GM18909 (cell line): ENCODE results near the gene FARS2.

Experiments
- ATAC-seq: cut with Tn5 transposase; IDR thresholded peaks from one replicate; pipeline ENCODE4 v1.9.1; 2021; ENCODE audit warnings: mild to moderate bottlenecking; ENCODE audit not compliant: unreplicated experiment, poor library complexity

The FARS2 gene

DNA sequence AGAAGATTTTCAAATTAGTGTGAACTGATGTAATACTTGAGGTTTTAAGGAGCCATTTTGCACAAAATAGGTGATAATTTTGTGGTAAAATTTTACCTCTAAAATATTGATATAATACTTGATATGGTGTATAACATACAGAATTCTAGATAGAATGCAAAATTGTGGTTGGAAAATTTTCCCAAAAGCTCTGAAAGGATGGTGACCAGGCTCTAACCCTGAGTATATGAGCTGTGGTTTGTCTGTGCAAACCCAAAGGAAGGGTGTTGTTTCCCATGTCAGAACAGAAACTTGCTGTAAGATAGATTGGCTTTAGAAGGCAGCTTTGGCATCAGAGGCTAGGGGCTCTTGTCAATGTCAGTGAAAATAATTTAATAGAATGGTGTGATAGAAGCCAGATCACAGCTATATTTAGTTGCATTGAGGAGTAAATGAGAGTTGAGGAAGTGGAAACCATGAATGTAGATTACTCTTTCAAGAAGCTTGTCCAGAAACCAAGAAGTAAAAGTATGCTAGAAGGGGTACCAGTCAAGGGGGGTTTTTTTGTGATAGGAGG is 257.7 kb downstream of the FARS2 start:
- ATAC-seq = no peak

DNA sequence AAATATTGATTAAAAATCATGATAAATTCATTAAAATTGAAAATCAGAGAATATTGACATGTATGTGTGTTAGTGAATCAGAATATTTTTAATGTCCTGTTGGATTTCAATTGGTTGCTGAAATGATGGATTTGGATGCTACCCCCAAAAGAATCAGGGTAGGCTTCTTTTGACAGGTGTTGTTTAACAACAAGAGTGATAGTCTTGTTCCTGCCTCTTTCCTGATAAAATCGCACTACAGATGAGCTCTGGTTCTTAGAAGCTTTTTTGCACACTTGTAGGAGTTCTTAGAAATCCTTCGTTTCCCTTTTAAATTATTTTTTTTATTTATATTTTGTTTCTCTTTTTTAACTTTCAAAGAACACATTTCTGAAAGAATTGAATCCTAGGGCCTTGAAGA is 259.5 kb downstream of the FARS2 start:
- no peak for ATAC-seq

DNA sequence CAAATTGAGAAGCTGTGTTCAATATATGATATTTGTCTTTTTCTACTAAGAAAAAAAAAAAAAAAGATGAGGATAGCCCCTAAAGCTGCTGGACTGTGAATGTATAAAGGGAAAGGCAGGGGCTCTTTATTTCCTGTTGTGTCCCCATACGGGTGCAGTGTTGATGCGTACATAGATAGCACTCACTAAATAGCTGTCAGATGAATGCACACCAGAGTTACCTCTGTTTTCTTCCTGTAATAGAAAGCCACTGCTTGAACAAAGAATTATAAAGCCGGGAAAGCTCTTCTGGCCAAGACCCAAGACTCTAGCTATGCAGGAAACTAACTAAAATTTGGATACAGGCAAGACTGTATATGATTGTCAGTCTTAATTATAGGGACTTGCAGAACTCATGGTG is 260.0 kb downstream of the FARS2 start:
- ATAC-seq = no peak

DNA sequence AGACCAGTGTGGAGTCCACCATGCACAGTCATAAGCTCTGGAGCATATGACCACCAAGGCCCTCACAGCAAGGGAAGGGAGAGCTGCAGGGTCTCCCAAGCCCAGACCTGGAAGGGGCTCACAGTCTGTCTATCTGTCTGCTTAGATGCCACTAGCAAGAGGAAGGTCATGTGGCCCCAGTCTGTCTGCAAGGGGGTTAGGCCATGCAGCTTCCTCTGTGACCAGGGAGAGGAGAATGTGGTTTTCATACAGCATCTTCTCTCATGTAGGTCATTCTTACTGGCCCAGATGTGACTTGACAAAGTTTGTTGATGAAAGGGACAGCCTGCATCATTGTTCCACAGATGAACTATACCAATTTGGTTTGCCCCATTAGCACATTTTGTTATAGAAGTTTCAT is 260.8 kb downstream of the FARS2 start:
- ATAC-seq = no peak

DNA sequence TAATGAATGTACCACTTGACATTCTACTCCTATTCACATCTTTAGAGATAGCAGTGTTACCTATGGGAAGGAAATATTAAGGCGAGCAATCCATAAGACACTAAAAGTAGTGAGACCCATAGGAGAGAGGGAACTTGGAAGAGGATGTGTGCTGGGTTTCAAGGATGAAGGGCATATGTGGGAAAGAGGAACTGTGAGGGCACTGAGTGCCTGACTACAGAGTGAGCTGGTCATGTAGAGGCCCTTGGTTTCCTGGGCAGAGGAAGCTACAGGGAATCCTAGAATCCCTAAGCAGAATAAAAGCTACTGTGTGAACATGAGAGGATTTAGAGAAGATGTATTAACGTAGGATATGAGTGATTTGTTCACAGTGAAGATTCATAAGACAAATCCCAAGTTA is 262.8 kb downstream of the FARS2 start:
- no peak for ATAC-seq

DNA sequence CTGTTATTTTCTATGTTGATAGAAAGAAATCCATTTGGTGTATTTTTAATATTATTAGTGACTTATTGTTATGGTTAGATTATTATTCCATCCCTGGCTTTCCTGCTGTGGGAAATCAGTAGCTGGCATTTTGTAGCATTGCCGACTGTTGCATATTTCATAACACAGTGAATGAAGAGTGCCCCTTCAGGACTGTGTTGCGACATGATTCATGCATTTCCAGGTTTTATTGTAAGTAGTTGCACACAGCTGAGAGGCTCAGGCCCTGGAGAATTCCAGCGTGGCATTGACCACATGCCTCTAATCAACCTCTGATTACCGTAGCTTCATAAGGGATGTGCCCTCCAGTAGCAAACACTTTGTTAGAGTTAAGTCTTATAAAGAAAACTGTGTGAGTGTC is 263.9 kb downstream of the FARS2 start:
- no peak for ATAC-seq

DNA sequence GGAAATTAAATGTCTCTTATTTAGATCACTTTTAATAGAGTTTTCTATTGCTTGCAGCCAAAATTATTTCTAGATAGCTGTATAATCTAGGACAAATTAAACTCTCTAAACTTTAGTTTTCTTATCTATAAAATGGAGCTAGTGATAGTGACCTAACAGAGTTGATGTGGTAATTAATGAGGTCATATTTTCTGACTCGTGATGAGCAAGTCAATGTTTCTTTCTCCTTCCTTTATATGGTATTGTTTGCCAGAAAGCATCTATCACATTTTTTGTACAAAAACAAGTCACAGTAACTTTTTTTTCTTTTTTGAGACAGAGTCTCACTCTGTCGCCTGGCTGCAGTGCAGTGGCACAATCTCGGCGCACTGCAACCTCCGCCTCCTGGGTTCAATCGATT is 267.7 kb downstream of the FARS2 start:
- no peak for ATAC-seq

DNA sequence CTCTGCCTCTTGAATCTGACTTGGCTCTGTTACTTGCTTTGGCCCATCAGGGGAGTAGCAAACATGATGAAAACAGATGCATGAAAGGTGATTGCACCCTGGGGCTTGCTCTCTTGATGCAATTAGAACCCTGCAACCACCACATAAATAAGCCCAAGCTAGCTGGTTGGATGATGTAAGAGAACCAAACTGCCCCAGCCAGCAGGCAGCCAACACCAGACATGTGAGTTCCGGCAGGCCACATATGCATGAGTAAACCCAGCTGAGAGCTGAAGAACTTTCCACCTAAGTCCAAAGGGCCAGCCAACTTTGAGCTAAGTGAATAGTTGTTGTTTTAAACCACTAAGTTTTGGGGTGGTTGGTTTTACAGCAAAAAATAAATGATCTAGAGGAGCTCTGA is 268.4 kb downstream of the FARS2 start:
- no peak for ATAC-seq

DNA sequence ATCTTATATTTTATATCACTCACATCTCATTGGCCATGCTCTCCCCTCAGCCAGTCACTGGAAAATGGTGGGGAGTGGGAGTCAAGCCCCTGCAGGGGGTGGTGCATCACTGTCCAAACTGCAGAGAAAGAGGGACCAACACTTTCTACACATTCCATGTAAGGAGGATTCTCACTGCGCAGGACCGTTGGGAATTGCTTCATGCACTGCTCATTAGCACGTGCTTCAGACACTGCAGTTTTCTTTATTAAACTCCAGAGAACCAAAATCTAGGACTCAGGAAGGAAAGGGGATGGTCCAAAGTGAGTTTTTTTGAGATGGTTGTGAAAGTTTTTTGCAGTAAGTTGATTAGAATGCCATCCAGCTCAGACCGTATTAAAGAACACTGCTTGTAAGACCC is 269.8 kb downstream of the FARS2 start:
- ATAC-seq = no peak

DNA sequence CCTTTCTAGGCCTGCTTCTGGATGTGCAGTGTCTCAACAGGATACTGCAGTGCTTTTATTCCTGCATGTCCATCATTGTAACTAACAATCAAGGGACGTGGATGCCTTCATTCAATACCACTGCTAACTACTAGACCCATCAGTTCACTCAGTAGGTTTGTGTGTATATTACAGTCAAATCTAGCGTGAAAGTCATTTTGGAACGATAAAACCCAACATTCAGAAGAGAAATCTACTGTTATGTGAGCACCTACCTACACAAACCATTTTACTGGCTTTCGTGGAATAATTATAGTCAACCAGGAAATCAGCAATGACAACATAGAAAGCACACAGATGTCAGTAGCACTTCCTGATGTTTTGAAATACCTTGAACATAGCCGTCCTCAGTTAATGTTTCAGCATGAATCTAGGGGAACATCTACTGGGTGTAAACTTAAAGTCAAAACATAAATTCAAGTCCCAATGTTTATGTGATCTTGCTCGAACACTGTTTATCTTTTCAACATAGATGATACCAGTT is 270.6 kb downstream of the FARS2 start:
- no peak for ATAC-seq

DNA sequence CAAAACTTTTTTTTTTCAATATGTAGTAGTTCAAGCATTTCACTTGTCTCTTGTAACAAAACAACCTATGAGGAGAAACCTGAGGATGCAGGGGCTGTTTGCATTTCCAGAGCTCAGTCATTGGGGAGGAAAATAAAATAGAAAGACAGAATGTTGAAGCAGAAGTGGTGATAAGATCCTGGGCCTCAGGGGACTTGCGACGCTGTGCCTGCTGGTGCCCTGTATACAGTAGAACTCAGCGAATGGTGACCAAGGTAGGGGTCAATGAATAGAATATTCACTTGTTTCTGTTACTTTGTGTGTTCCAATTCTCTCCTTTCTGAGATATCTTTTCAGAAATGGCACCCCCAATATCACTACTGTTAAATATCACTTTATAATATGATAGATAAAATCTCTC is 271.6 kb downstream of the FARS2 start:
- ATAC-seq = no peak

DNA sequence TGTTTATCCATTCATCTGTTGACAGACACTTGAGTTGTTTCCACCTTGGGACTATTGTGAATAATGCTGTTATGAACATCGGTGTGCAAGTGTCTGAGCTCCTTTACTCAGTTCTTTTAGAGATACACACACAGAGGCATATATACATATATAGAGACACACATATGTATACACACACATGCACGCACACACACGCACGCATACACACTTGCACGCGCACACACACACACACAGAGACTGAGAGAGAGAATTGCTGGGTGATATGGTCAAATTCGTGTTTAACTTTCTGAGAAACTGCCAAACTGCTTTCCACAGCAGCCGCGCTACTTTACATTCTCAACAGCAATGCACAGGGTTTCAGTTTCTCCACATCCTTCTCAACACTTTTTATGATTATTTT is 273.3 kb downstream of the FARS2 start:
- no peak for ATAC-seq

DNA sequence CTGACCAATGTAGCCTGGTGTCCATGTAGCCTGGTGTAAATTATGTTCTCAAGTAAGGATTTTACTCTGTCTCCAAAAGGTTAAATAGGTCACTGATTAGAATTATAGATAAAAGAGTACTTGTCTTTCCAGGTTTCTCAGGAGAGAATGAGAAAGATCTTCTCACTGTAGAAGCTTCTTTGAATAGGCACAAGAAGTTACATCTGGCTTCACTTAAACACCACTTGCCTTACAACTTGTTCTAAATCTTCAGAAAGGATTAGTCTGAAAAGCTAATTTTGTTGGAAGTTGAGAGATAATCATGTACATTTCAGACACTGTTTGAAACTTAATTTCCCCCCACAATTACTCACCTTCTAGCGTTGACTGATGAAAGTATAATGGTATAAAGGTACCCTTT is 275.3 kb downstream of the FARS2 start:
- no peak for ATAC-seq

DNA sequence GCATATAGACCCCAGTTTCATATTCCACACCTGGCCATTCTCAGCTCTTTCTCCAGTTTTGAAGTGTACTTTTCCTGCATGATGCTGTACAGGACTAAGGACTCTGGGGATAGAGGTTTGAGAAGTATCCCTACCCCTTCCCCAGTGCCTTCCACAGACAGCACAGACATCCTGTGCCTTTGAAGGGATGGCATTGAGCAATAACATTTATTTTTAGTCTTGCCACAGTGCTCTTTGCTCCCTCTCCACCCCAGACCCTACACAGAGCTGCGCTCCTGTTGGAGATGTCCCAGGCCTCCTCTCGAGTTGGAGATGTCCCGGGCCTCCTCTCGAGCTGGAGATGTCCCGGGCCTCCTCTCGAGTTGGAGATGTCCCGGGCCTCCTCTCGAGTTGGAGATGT is 275.8 kb downstream of the FARS2 start:
- no peak for ATAC-seq

DNA sequence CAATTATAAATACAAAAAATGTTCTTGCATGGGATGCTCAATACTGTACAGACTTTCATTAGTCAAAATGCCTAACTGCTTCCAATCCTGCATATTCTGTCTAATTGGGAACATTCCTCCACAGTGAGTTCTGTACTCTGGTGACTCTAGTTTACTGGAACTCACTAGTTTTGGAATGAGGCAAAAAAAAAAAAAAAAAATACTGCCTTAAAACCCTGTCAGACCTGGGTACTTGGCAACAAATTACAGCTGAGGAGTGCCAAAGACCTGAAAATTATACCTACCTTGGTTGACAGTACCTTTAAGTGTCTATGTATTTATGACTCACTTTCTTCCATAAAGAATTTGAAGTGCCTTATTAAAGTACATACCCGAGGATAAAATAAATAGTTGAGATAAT is 276.7 kb downstream of the FARS2 start:
- ATAC-seq = no peak

DNA sequence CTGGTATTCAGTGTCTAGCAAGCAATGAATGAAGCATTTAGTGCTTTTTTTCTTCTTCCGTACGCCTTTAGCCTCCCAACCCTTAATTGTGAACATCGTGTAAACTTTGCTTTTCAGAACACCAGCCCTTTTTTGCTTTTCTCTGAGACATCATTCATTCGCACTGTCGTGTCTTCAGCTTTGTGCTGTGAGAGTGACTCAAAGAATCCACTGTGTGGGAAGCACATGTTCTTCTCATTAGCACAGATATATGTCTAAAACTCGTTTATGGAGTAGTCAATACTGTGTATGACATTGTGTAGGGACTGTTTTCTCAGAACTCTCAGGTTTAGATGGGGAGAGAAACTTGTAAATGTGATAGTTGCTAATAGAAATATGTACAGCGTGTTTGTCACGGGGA is 279.1 kb downstream of the FARS2 start:
- no peak for ATAC-seq

DNA sequence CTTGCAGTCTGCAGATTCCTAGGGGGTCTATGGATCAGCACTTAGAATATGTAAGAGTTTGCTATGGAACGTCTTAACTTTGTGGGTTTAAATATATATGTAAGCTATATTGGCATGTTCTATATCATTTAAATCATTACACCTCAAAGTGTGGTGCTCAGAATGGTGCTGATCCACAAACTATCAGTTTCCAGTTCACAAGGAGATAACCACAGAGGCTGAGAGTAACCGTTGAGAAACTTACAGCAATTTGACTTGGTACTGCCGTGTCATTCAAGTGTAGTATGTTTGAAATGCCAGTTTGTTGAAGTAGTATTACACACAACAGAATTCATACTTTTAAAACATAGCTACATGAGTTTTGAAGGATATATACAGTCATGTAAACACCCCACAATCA is 279.7 kb downstream of the FARS2 start:
- no peak for ATAC-seq

DNA sequence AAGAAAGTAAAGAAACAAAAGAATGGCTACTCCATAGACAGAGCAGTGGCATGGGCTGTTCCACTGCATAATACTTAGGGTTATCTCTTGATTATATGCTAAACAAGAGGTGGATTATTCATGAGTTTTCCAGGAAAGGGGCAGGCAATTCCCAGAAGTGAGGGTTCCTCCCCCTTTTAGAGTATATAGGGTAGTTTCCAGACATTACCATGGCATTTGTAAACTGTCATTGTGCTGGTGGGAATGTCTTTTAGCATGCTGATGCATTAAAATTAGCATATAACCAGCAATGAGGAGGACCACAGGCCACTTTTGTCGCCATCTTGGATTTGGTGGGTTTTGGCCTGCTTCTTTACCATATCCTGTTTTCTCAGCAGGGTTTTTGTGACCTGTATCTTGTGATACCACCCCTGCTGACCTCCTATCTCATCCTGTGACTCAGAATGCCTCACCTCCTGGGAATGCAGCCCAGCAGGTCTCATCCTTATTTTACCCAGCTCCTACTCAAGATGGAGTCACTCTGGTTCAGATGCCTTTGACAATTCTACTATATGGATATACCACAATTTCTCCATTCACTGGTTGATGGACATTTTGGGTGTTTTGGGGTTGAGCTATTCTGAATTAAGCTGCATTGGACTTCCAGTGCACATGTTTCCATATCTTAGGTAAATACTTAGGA is 280.6 kb downstream of the FARS2 start:
- ATAC-seq = no peak

DNA sequence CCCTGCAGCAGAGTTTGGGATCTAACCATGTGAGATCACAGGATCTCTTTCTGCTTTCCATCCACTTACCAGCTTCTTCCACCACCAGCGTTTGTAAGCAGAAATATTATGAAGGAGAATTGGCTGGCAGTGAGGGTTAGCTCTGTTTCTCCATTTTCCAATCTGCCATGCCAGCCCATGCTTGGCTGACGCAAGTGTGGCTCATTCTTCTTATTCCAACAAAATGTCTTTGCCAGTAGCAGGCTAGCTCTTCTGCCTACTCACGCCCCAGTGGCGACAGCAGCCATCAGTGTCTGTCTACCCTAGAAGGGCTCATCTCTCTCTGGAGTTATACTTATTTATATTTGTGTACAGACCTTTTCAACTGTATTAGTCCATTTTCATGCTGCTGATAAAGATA is 286.2 kb downstream of the FARS2 start:
- no peak for ATAC-seq

DNA sequence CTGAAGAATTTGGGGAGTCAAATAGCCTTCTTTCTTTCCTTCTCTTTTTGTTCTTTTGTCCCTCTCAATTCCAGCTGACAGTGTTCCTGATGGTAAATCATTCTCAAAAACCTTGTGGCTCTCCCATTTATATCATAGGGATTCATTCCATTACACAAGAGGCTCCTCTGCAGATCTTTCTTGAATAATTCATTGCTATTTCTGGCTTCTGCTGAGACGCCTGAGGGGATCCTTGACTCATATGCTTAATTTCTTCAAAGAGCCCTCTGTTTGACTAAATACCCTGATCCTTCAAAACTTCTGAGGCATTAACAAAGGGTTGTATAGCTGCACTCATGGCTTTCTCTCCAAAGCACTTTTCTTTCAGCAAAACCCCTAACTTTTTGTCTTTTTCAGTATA is 289.3 kb downstream of the FARS2 start:
- ATAC-seq = no peak

DNA sequence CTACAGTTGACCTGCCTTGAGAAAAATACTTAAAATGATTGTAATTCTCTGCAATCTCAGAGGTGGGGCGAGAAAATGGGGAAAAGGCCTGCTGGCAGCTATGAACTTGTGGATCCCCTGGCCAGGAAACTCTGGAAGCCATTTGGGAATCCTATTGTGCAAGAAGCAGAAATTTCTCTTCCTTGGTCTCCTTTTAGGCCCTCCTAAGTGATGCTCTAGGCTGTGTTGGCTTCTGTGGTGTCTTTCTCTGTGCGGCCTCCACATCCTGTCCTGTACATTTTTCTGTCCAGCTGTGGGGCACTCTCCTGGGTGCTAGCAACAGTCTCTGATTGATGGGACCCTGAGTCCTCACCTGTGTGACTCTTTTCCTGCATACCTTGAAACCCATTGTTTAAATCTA is 290.9 kb downstream of the FARS2 start:
- no peak for ATAC-seq

DNA sequence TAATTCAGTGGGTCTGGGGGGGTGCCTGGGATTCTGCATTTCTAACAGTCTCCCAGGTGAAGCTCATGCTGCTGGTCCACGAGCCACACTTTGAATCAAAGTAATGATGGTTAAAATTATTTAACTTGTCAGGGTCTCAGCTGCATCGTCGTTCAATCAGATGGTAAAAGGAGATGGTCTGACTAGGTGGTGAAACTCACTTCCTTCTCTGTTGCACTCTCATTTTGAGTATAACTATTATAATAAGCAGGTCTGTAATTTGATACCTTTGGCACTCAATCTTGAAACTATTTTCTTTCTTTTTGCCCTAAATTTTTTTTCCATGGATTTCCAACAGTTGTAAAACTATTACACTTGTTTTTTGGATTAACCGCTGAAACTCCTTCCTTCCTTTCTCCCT is 292.5 kb downstream of the FARS2 start:
- no peak for ATAC-seq
